Psoas muscle (tissue), 8 donors: ENCODE results near the gene ERAS. TPM values are rescaled to one million over a fixed set of nuclear protein-coding genes. Genes with fewer than 3 reads are reported as not detected.
"Not testable (repeated sequence)": the region's sequence is repeated elsewhere in the genome, so short reads cannot be mapped to it uniquely, and the experiment has no call there.

Experiments
- ATAC-seq, 4 donors: fragments of 200-7000 bp; cut with Tn5 transposase; one replicate each; pipeline ENCODE4 v1.9.1; 2020; ENCODE audit warnings: moderate library complexity in 3 of 4, mild to moderate bottlenecking in 2 of 4
- DNase-seq, 2 donors: peaks; one replicate each; pipeline ENCODE4 v3.0.0-alpha.2; 2020
- H3K27ac ChIP-seq: fragments of 200-600 bp; one replicate; pipeline ENCODE4 v1.8.0; 2022
- H3K27me3 ChIP-seq, 3 donors: fragments of 200-600 bp in 1 of 3; one replicate each; pipeline versions ENCODE4 v1.6.1 to v1.8.0; 2013 to 2022; ENCODE audit warnings: low read length in 2 of 3, mild to moderate bottlenecking in 2 of 3, moderate library complexity in 1 of 3; ENCODE audit not compliant: insufficient read depth in 3 of 3
- H3K36me3 ChIP-seq, 2 donors: fragments of 200-600 bp in 1 of 2; one replicate each; pipeline versions ENCODE4 v1.6.1 to v1.8.0; 2013 to 2022; ENCODE audit warnings: low read depth in 1 of 2, mild to moderate bottlenecking in 1 of 2, moderate library complexity in 1 of 2; ENCODE audit not compliant: insufficient read depth in 1 of 2
- H3K4me1 ChIP-seq: fragments of 200-600 bp; one replicate; pipeline ENCODE4 v1.8.0; 2022
- H3K4me3 ChIP-seq: fragments of 200-600 bp; one replicate; pipeline ENCODE4 v1.8.0; 2022; ENCODE audit warnings: mild to moderate bottlenecking
- H3K9me3 ChIP-seq: fragments of 200-600 bp; one replicate; pipeline ENCODE4 v1.8.0; 2022
- CTCF ChIP-seq: fragments of 200-600 bp; IDR thresholded peaks from one replicate; pipeline ENCODE4 v1.8.0; 2022; ENCODE audit warnings: antibody characterized with exemption
- WGBS, 3 donors: extraction: QIAGEN DNeasy Blood & Tissue Kit; methylation state at CpG; one replicate each; pipeline versions ENCODE4 v1.1.6 to v1.1.7; 2013; 5-methylcytosine and 5-hydroxymethylcytosine counted together
- intact Hi-C, 2 donors: fragments of 100-400 bp; cut with DNase I; formaldehyde crosslinking; loops; one replicate each; pipeline versions ENCODE4 v1.11.0 to v1.14.2; 2022
- polyA plus RNA-seq, 3 donors: library from polyadenylated mRNA; stranded (reverse); fragments of 200-250 nt; gene quantifications; one replicate each; pipeline ENCODE4 v1.2.3, GENCODE V29; 2013
- total RNA-seq, 4 donors: library from RNA; stranded (reverse); fragmentation: NEBNext Ultra II Directional in 2 of 4; extraction: Animal tissue kit (Norgen Biotek cat#: 25700) in 2 of 4; gene quantifications; one replicate each; pipeline versions ENCODE4 v1.2.1 to v1.2.4, GENCODE V29; 2021 to 2023
- donor health status: healthy with polysubstance abuse.
- donor health status: DM: no; HTN: no; CAD: no; lungs with moderate emphysema.
- donor health status: Bipolar disorder and iron deficiency.
- donor health status: healthy.
- donor health status: DM: yes; HTN: yes; CAD: no.
- donor health status: DM: no; HTN: no; CAD: no.
- donor health status: DM: no; HTN: no; CAD: no.
- donor health status: DM: yes; HTN: yes; CAD: no.

The ERAS gene
- total and polyA plus RNA-seq, 7 donors: not detected

DNA sequence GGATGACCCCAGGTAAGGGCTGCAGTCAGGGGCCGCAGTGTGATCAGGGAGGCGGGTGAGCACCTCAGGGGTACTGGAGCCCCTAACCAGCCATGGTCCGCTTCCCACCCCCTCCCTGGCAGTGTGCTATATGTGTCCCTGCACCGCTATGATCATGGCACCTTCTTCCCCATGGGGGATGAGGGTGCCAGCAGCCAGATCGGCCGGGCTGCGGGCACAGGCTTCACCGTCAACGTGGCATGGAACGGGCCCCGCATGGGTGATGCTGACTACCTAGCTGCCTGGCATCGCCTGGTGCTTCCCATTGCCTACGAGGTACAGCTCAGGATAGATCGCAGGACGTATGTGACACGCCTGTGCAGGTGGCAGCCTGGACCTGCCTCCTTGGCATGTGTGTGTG lies 8.2 kb upstream of the ERAS start:
- Histone ChIP-seq H3K9me3 (no peaks in the 10 kb centered on the region), H3K4me1 (no peaks in the 10 kb centered on the region), H3K4me3 (no peak overlapping the region), H3K27me3 (no peaks in the 10 kb centered on the region), H3K36me3 (peaks cover 0 to 63% of the 10 kb centered on the region in 2 donors), H3K27ac (no peak overlapping the region)
- DNase-seq (no peak), ATAC-seq (no peak)
- intact Hi-C loops: no loop called here
- TF ChIP-seq CTCF: no peak
- 91 to 98% (median 93%) methylated on average over 13 to 16 of the region's 16 CpGs for WGBS, 3 donors

GRCh38 chrX:48818866-48819265 lies 7.4 kb upstream of the ERAS start:
- Histone ChIP-seq H3K27me3 (no peaks in the 10 kb centered on the region), H3K36me3 (peaks cover 0 to 68% of the 10 kb centered on the region in 2 donors), H3K27ac (no peak overlapping the region), H3K9me3 (no peaks in the 10 kb centered on the region), H3K4me3 (no peak overlapping the region), H3K4me1 (no peaks in the 10 kb centered on the region)
- DNase-seq (no peak), ATAC-seq (no peak)
- WGBS, 3 donors: 69 to 96% (median 85%) methylated on average over 4 of the region's 4 CpGs
- intact Hi-C loops: no loop called here
- TF ChIP-seq CTCF: no peak

GRCh38 chrX:48819394-48819793 lies 6.9 kb upstream of the ERAS start:
- H3K27ac ChIP-seq, ATAC-seq, H3K4me1 ChIP-seq, DNase-seq, intact Hi-C loops, H3K4me3 ChIP-seq, H3K27me3 ChIP-seq, H3K9me3 ChIP-seq: not testable (repeated sequence)
- H3K36me3 ChIP-seq: peaks cover 0 to 72% of the 10 kb centered on the region in 2 donors
- 71 to 76% (median 75%) methylated on average over 9 of the region's 9 CpGs for WGBS, 3 donors

DNA sequence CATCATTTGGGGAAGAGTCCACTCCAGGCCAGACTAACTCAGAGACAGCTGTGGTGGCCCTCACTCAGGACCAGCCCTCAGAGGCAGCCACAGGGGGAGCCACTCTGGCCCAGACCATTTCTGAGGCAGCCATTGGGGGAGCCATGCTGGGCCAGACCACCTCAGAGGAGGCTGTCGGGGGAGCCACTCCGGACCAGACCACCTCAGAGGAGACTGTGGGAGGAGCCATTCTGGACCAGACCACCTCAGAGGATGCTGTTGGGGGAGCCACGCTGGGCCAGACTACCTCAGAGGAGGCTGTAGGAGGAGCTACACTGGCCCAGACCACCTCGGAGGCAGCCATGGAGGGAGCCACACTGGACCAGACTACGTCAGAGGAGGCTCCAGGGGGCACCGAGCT lies 3.3 kb upstream of the ERAS start:
- intact Hi-C loops: no loop called here
- TF ChIP-seq CTCF: no peak
- no peaks in the 10 kb centered on the region for H3K27me3 ChIP-seq
- H3K9me3 ChIP-seq: no peaks in the 10 kb centered on the region
- peaks cover 0 to 53% of the 10 kb centered on the region in 2 donors for H3K36me3 ChIP-seq
- H3K4me3 ChIP-seq: no peak overlapping the region
- H3K4me1 ChIP-seq: no peaks in the 10 kb centered on the region
- no peak overlapping the region for H3K27ac ChIP-seq
- ATAC-seq (no peak), DNase-seq (no peak)
- WGBS, 3 donors: 67 to 88% (median 69%) methylated on average over 4 to 6 of the region's 6 CpGs

- H3K27ac ChIP-seq: no peak overlapping the region
- ATAC-seq (no peak), DNase-seq (no peak)
- WGBS, 3 donors: 82 to 90% (median 83%) methylated on average over 3 to 8 of the region's 8 CpGs
- H3K9me3 ChIP-seq: no peaks in the 10 kb centered on the region
- intact Hi-C loops: no loop called here
- peaks cover 0 to 2% (median 0%) of the 10 kb centered on the region in 3 donors for H3K27me3 ChIP-seq
- no peak for TF ChIP-seq CTCF
- H3K4me1 ChIP-seq: no peaks in the 10 kb centered on the region
- H3K4me3 ChIP-seq: no peak overlapping the region
- H3K36me3 ChIP-seq: peaks cover 0 to 43% of the 10 kb centered on the region in 2 donors
Observed at GRCh38 chrX:48824066-48824465, 2.2 kb upstream of the ERAS start.
